ENCODE results near the gene MTIF3.
A peak's percentile ranks its signal among the peaks of the same experiment; 100 is the strongest.

The MTIF3 gene

GRCh38 chr13:27449936-27450828, at the start of gene MTIF3:
Gene MTIF3, minus strand, starts transcription at chr13:27450564. Its CDS starts 10,116 bp downstream, at chr13:27440448.
- Histone ChIP-seq H3K4me1 (ENCODE audit: control insufficient read depth, insufficient read depth, low read length) (no peaks in the 10 kb centered on the region; the same call in none of the 2 replicates), H3K4me3 (ENCODE audit: low read depth, low read length) (peak within 1 kb of the TSS; percentile 90), H3K9me3 (ENCODE audit: control insufficient read depth, insufficient read depth, low read depth, low read length) (no peaks in the 10 kb centered on the region), H3K27ac (ENCODE audit: low read depth, low read length) (peak within 1 kb of the TSS; percentile 91), H3K9ac (ENCODE audit: low read length) (peak within 1 kb of the TSS; percentile 98), H3K36me3 (ENCODE audit: control insufficient read depth, insufficient read depth, low read length) (no peaks in the 10 kb centered on the region), H3K27me3 (ENCODE audit: control insufficient read depth, insufficient read depth, low read length) (peaks cover 13% of the 10 kb centered on the region; the same call in 1 of the 2 replicates)

- H3K4me1 ChIP-seq (ENCODE audit: control insufficient read depth, insufficient read depth, low read length), result peaks cover 4% of the 10 kb centered on the region; the same call in 1 of the 2 replicates
- H3K9me3 ChIP-seq (ENCODE audit: control insufficient read depth, insufficient read depth, low read depth, low read length), result no peaks in the 10 kb centered on the region
- no peak overlapping the region for H3K27ac ChIP-seq (ENCODE audit: low read depth, low read length)
- no peaks in the 10 kb centered on the region for H3K27me3 ChIP-seq (ENCODE audit: control insufficient read depth, insufficient read depth, low read length)
- H3K9ac ChIP-seq (ENCODE audit: low read length), result no peak overlapping the region
- no peak overlapping the region for H3K4me3 ChIP-seq (ENCODE audit: low read depth, low read length)
- no peaks in the 10 kb centered on the region for H3K36me3 ChIP-seq (ENCODE audit: control insufficient read depth, insufficient read depth, low read length)
These were observed 47.3 kb upstream of the MTIF3 start for GRCh38 chr13:27497563-27498230.

- H3K9ac ChIP-seq (ENCODE audit: low read length), result no peak overlapping the region
These were observed 46.3 kb upstream of the MTIF3 start for GRCh38 chr13:27496536-27497273.

DNA sequence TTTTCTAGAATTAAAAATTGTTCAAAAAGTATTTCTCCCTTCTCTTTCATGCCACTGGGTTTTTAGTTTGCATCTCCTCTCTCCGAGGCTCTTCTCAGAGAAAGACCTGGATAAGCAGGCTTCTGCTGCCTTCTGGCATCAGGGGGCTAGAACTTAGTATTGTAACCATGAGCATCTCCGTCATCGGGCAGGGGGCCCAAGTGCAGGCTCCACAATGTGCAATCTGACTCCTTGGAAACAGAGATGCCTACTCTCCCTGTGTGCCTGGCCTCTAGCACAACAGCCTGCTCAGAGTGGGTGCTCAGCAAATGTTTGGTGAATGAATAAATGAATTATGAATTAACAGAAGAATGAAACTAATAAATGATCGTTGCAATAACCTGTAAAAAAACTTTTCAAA, 45.6 kb upstream of the MTIF3 start:
- Histone ChIP-seq H3K27ac (ENCODE audit: low read depth, low read length) (no peak overlapping the region), H3K9ac (ENCODE audit: low read length) (no peak overlapping the region), H3K27me3 (ENCODE audit: control insufficient read depth, insufficient read depth, low read length) (no peaks in the 10 kb centered on the region), H3K9me3 (ENCODE audit: control insufficient read depth, insufficient read depth, low read depth, low read length) (no peaks in the 10 kb centered on the region), H3K4me1 (ENCODE audit: control insufficient read depth, insufficient read depth, low read length) (peaks cover 4% of the 10 kb centered on the region; the same call in 1 of the 2 replicates), H3K4me3 (ENCODE audit: low read depth, low read length) (no peak overlapping the region), H3K36me3 (ENCODE audit: control insufficient read depth, insufficient read depth, low read length) (no peaks in the 10 kb centered on the region)

More at GRCh38 chr13:27496536-27497273, 46.3 kb upstream of the MTIF3 start:
- no peak overlapping the region for H3K27ac ChIP-seq (ENCODE audit: low read depth, low read length)
- no peaks in the 10 kb centered on the region for H3K36me3 ChIP-seq (ENCODE audit: control insufficient read depth, insufficient read depth, low read length)
- no peaks in the 10 kb centered on the region for H3K9me3 ChIP-seq (ENCODE audit: control insufficient read depth, insufficient read depth, low read depth, low read length)
- peaks cover 4% of the 10 kb centered on the region; the same call in 1 of the 2 replicates for H3K4me1 ChIP-seq (ENCODE audit: control insufficient read depth, insufficient read depth, low read length)
- no peaks in the 10 kb centered on the region for H3K27me3 ChIP-seq (ENCODE audit: control insufficient read depth, insufficient read depth, low read length)
- no peak overlapping the region for H3K4me3 ChIP-seq (ENCODE audit: low read depth, low read length)

GRCh38 chr13:27495551-27495950, 45.2 kb upstream of the MTIF3 start:
- peaks cover 7% of the 10 kb centered on the region; the same call in 1 of the 2 replicates for H3K4me1 ChIP-seq (ENCODE audit: control insufficient read depth, insufficient read depth, low read length)
- H3K9ac ChIP-seq (ENCODE audit: low read length), result no peak overlapping the region
- H3K27ac ChIP-seq (ENCODE audit: low read depth, low read length), result no peak overlapping the region
- H3K9me3 ChIP-seq (ENCODE audit: control insufficient read depth, insufficient read depth, low read depth, low read length), result no peaks in the 10 kb centered on the region
- H3K27me3 ChIP-seq (ENCODE audit: control insufficient read depth, insufficient read depth, low read length), result no peaks in the 10 kb centered on the region
- H3K4me3 ChIP-seq (ENCODE audit: low read depth, low read length), result no peak overlapping the region
- H3K36me3 ChIP-seq (ENCODE audit: control insufficient read depth, insufficient read depth, low read length), result no peaks in the 10 kb centered on the region

DNA sequence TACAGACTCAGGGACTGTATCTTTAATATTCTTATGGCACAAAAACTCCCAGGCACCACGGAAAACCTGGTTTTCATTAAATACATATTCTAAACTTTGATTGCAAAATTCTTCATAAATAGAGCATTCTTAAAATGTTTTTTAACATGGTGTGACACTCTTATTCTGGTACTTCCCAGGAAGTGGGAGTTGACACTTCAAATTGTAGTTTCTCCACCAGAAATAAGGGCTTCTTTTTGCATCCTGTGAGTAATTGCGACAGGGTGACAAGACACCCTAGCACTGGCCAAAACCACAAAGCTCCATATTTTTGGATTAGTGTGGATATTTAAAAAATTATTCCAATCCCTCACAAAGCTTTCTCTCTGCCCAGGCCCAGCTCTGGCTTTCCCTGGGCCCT, 43.6 kb upstream of the MTIF3 start:
- Histone ChIP-seq H3K27ac (ENCODE audit: low read depth, low read length) (no peak overlapping the region), H3K4me1 (ENCODE audit: control insufficient read depth, insufficient read depth, low read length) (peaks cover 8% of the 10 kb centered on the region; the same call in 1 of the 2 replicates), H3K4me3 (ENCODE audit: low read depth, low read length) (no peak overlapping the region), H3K9ac (ENCODE audit: low read length) (no peak overlapping the region), H3K36me3 (ENCODE audit: control insufficient read depth, insufficient read depth, low read length) (no peaks in the 10 kb centered on the region), H3K9me3 (ENCODE audit: control insufficient read depth, insufficient read depth, low read depth, low read length) (no peaks in the 10 kb centered on the region), H3K27me3 (ENCODE audit: control insufficient read depth, insufficient read depth, low read length) (no peaks in the 10 kb centered on the region)

DNA sequence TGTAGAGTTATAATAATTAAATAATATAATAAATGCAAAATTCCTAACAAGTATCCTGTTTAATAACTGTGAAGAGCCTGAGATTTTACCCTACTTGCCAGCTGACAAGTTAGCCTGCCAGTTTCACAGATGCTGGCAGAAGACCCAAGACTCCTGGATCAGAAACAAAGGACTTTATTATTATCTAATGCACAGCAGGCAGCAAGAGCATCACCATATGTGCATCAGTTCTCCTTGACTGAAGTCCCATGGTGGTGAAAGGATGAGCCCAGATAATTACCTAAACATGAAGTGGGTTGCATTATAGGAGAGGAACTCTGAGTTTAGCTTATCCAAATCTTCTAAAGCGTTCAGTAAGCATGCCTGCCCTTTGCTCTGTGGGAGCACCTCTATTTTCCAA, 39.1 kb upstream of the MTIF3 start:
- Histone ChIP-seq H3K27me3 (ENCODE audit: control insufficient read depth, insufficient read depth, low read length) (no peaks in the 10 kb centered on the region), H3K9me3 (ENCODE audit: control insufficient read depth, insufficient read depth, low read depth, low read length) (no peaks in the 10 kb centered on the region), H3K27ac (ENCODE audit: low read depth, low read length) (no peak overlapping the region), H3K4me1 (ENCODE audit: control insufficient read depth, insufficient read depth, low read length) (peaks cover 4% of the 10 kb centered on the region; the same call in 1 of the 2 replicates), H3K36me3 (ENCODE audit: control insufficient read depth, insufficient read depth, low read length) (no peaks in the 10 kb centered on the region), H3K9ac (ENCODE audit: low read length) (no peak overlapping the region), H3K4me3 (ENCODE audit: low read depth, low read length) (no peak overlapping the region)

DNA sequence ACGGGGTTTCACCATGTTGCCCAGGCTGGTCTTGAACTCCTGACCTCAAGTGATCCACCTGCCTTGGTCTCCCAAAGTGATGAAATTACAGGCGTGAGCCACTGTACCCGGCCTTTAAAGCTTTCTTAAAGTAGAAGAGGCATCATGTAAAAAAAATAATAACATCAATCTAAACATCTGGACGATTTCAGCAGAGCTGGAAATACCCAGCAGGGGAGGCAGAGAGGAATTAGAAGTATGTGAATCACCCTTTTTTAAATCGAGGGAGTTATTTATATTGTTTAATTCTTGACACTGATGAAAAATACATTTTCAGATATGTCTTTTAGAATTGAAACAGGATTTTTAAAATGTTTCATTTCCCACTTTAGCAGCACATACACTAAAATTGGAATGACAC, 37.4 kb upstream of the MTIF3 start:
- H3K9me3 ChIP-seq (ENCODE audit: control insufficient read depth, insufficient read depth, low read depth, low read length), result no peaks in the 10 kb centered on the region
- no peak overlapping the region for H3K27ac ChIP-seq (ENCODE audit: low read depth, low read length)
- H3K4me3 ChIP-seq (ENCODE audit: low read depth, low read length), result no peak overlapping the region
- no peak overlapping the region for H3K9ac ChIP-seq (ENCODE audit: low read length)
- H3K4me1 ChIP-seq (ENCODE audit: control insufficient read depth, insufficient read depth, low read length), result peaks cover 4% of the 10 kb centered on the region; the same call in 1 of the 2 replicates
- H3K36me3 ChIP-seq (ENCODE audit: control insufficient read depth, insufficient read depth, low read length), result no peaks in the 10 kb centered on the region
- no peaks in the 10 kb centered on the region for H3K27me3 ChIP-seq (ENCODE audit: control insufficient read depth, insufficient read depth, low read length)

DNA sequence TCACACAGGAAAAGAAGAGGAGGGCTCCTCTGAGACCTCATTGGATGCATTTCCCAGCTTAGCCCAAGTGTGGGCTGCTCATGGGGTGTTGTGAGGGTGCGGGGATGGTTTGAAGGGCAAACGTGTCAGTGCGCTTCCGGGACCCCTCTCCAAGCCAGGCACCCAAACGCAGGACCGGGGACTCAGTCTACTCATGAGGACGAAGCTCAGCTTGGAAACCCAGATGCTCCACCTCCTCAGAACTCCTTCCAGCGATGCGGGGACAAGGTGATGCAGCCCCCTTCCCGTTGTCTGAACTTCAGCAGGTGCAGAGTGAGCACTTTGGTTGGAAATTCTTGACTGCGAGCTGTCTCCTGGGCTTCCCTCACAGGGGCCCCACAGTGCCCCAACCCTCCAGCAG, 33.1 kb upstream of the MTIF3 start:
- H3K4me3 ChIP-seq (ENCODE audit: low read depth, low read length), result no peak overlapping the region
- H3K9ac ChIP-seq (ENCODE audit: low read length), result no peak overlapping the region
- H3K9me3 ChIP-seq (ENCODE audit: control insufficient read depth, insufficient read depth, low read depth, low read length), result no peaks in the 10 kb centered on the region
- H3K36me3 ChIP-seq (ENCODE audit: control insufficient read depth, insufficient read depth, low read length), result no peaks in the 10 kb centered on the region
- H3K4me1 ChIP-seq (ENCODE audit: control insufficient read depth, insufficient read depth, low read length), result no peaks in the 10 kb centered on the region
- H3K27me3 ChIP-seq (ENCODE audit: control insufficient read depth, insufficient read depth, low read length), result no peaks in the 10 kb centered on the region
- H3K27ac ChIP-seq (ENCODE audit: low read depth, low read length), result no peak overlapping the region

DNA sequence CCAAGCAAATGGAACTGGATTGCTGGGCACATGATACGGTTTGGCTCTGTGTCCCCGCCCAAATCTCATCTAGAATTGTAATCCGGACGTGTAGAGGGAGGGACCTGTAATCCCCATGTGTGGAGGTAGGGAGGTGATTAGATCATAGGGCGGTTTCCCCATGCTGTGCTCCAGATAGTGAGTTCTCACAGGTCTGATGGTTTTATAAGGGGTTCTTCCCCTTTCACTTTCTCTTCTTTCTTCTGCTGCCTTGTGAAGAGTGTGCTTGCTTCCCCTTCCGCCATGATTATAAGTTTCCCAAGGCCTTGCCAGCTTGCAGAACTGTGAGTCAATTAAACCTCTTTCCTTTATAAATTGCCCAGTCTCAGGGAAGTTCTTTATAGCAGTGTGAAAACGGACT, 32.6 kb upstream of the MTIF3 start:
- Histone ChIP-seq H3K36me3 (ENCODE audit: control insufficient read depth, insufficient read depth, low read length) (no peaks in the 10 kb centered on the region), H3K9me3 (ENCODE audit: control insufficient read depth, insufficient read depth, low read depth, low read length) (no peaks in the 10 kb centered on the region), H3K27ac (ENCODE audit: low read depth, low read length) (no peak overlapping the region), H3K9ac (ENCODE audit: low read length) (no peak overlapping the region), H3K4me3 (ENCODE audit: low read depth, low read length) (no peak overlapping the region), H3K4me1 (ENCODE audit: control insufficient read depth, insufficient read depth, low read length) (no peaks in the 10 kb centered on the region), H3K27me3 (ENCODE audit: control insufficient read depth, insufficient read depth, low read length) (no peaks in the 10 kb centered on the region)
